Measurements from ENCODE around the gene PIK3R5.

- no peak for TF ChIP-seq CTCF (IDR thresholded peaks at IDR 0.05)
- no peak for TF ChIP-seq POLR2A (IDR thresholded peaks at IDR 0.05)
These were observed 60.2 kb downstream of the PIK3R5 start for GRCh38 chr17:8905331-8905730.
